GM19023 (cell line): ENCODE results near the gene SORCS1.

Experiments
- ATAC-seq: cut with Tn5 transposase; IDR thresholded peaks from one replicate; pipeline ENCODE4 v1.9.1; 2021; ENCODE audit warnings: mild to moderate bottlenecking, moderate library complexity; ENCODE audit not compliant: unreplicated experiment

The SORCS1 gene

DNA sequence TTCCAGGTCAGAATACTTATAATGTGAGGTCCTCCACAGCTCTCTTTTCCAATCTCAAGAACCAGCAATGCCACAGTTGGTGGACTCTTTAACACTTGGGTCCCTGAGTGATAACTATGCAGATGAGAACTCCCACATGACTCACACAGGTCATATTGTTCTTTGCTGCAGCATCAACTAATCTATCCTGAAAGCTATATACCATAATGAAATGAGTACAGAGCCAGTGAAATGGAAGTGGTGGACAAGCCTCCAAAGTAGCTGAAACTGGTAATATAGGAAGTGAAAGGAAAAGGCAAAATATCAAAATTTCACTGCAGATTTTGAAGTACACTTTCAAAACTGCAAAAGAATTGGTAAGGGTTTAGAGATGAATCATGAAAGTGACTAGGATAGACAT is 45.6 kb downstream of the SORCS1 start:
- no peak for ATAC-seq

DNA sequence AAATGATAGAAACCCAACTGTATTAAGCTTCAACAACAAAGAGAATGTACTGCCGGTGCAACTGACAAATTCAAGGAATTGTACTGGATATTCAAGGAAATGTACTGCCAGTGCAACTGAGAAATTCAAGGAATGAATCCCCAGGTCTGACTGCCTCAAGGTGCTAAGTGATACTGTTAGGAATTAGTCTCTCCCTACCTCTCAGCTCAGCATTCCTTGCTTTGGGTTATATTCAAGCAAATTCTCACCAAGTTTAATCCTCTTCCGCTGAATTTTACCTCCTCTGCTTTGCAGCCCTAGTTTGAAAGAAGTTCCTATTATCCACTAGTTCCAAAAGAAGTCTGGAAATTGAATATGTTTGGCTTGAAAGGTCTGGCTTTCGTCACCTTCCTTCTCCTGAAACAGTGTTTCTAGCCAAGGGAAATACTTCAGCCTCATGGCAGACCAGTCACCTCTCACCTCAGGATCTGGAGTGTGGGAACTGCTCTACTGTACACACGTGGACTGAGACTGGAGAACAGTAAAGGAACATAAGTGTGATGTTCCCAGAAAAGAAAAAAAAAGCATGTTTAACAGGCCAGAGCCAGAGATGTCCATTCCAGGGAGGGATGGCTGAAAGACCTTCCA is 60.4 kb downstream of the SORCS1 start:
- no peak for ATAC-seq

DNA sequence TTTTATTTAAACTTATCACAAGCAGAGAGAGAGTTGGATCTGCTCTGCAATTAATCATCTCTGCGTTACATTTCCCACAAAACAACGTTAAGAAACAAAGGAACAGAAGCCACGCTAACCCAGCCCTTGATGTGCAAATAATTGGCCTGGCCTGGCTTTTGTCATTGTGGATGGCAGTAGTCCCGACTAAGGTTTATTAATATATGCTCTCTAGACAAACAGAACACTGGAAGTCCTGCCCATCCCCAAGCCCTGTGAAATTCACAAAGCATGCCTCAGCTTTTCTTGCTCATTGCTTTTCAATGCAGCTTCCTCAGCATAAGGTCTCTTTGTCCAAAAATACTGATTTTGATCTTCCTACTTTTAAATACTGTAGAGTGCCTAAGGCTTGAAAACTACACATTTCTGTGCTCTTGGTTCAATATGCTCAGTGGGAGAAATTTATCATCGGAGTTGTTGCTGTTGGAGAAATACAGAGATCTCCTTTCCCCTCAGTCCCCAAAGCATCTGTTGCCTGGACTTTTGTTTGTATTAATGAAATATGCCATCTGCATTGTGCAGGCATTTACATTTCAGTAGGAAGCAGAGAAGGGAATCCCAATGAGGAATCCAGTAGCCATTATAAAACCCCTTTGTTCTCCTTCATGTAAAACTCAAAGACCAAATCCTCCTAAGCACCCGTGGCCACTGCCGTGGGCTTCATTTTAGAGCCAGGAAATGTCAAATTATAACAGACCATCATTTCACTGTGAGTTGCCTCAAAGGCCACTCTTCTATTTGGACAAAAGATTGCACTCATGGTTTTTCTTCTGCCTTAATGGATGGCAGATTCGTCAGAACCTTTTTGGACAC is 61.1 kb downstream of the SORCS1 start:
- no peak for ATAC-seq

GRCh38 chr10:107098326-107098725 is 66.2 kb downstream of the SORCS1 start:
- ATAC-seq = no peak

DNA sequence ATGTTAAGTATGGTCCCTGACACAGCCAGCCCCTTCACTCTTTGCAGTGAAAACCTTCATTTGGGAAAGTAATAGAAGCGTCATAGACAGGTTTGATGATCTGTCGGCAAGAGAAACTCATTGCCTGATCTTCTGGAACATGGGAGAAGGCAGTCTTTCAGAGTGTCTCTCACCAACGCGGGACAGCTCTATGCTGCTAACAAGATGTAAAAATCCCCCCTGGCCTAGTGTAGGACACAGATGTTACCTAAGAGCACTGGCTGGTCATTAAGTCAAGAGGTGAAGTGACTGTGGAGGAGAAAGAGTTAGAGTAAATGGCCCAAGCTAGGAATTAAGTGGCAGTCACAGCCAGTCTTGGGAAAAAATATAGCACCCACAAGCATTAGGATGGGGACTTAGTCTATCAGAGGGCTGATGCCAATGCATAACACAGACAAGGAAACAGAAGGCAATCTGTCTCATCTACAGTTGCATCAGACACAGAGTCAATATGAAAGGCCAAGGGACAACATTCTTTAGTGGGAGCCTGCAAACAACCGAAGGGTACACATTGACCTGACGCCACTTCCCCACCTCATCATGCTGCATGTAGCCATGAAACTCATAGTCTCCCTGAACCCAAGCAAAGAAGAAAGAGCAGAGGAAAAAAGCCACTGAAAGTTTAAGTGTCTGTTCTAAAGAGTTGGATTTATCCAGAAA is 69.5 kb downstream of the SORCS1 start:
- ATAC-seq = no peak

- no peak for ATAC-seq
Measured at GRCh38 chr10:107092321-107092720, 72.2 kb downstream of the SORCS1 start.

DNA sequence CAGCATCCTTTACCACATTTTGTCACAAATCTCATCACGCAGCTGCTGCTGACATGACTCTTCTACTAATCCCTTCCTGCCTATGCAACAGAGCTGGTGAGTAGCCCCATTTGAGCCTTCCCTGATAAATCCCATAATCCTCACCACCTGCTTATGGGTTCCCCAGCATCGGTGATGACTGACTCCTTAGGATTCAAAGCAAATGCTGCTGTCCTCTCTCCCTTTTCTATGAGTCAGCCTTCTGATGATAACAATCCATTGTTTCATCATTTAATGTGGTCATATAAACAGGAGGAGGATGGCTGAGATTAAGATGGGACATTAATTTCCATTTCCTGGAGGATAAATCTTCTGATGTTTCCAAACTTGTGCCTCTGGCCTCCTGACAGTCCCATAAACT is 73.4 kb downstream of the SORCS1 start:
- no peak for ATAC-seq

DNA sequence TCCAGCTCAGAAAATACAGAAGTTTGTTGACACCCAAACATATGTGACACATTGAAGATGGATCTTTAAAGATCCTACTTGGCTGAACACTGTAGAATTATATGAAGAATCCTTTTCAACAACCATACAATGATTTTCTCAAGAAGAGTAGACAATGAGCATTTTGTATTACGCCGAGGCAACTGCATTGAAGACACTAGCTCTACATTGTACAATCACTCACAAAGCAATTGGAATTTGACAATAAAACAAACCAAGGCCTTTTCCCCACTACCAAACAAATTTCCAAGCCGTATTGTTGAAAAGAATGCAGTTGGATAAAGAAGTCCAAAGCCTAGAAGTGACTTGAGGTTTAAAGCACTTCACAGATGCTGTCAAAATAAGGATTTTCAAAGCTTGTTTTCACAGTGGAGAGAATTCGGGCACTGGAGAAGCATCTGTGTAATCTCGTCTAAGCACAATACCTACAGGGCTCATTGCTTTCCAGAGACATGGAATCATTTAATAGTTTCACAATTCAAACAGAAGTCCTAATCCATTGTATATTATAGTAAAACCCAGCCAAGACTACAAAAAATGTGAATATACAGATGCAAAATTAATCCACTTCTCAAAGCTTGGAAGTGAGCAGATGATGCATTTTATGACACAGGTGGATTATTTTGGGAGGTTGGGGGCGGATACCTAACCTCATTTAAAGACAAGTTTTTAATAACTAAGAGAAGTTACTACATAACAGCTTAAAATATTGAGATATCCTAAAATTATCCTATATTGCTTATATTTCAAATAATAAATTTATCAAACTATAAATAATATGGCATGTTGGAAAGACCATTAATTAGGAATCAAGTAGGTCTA is 78.6 kb downstream of the SORCS1 start:
- ATAC-seq = no peak

GRCh38 chr10:107083388-107084009 is 81.0 kb downstream of the SORCS1 start:
- ATAC-seq = no peak

GRCh38 chr10:107081644-107082043 is 82.9 kb downstream of the SORCS1 start:
- ATAC-seq = no peak

GRCh38 chr10:107075117-107075516 is 89.4 kb downstream of the SORCS1 start:
- ATAC-seq = no peak

- no peak for ATAC-seq
Measured at GRCh38 chr10:107072786-107073185, 91.7 kb downstream of the SORCS1 start.

GRCh38 chr10:107072028-107072427 is 92.5 kb downstream of the SORCS1 start:
- no peak for ATAC-seq

DNA sequence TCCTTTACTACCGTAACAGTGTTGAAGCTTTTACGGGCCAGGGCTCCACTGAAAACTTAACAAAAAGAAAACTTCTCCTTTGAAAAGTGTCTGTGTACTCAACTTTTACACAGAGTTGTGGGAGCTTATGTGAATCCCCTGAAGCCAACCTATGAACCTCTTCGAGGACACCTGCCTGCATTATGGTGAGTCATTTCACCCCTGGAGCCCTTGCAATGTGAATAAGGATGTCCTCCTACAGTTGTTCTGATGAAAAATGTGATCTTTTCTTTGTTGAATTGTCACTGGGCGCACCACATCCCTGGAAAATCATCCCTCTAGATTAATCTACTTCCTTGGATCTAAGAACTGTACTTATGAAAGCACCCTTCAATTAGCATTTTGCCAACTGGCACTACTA is 93.2 kb downstream of the SORCS1 start:
- no peak for ATAC-seq

DNA sequence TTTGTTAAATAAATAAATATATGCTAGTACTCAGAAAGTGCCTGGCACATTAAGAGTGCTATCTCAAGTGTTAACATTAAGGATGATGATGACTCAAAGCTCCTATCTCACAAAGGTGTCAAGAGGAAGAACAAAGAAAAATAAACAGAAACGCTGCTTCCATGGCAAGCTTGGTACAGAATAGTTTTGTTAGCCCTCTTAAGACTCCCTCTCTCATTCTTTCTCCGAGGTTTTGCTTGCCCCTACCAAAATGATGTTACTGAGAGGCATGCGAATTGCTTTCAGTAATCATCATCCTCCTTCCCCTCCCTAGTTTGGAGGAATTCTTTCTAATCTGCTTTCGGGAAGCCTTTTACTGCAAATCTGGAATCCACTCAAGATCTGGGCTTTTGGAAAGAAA is 96.7 kb downstream of the SORCS1 start:
- ATAC-seq = no peak

DNA sequence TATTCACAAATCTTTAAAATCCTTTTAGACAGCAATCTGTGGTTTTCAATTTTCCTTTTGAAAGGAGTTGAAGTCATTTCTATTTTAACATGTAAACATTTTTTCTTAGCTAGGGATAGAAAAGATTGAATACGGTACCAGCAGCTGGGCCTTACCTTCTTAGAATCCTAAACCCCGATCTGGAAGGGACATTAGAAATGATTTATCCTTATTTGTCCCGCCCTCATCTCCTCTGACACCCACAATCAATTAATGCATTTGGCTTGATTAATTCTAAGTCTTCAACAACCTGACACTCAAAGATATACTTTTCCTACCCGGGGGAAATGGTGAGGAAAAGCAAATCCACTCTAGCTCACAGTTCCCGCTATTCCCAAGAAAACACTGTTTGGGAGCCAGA is 100.4 kb downstream of the SORCS1 start:
- no peak for ATAC-seq

DNA sequence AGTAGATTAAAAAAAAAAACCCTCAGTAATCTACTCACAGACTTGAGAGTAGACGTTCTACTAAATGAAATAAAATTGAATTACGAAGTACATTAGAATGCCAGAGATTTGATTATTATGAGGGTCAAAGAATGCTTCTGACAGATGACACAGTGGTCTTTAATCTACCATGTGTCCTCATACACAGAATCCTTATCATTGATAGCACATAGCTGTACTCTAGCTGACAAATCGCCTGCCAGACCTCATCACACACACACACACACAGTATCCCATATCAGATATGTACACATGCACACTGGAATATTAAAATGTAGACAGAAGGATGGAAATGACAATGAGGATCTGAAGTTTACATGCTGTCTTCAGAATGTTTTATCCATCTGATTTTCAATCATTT is 104.6 kb downstream of the SORCS1 start:
- ATAC-seq = no peak

DNA sequence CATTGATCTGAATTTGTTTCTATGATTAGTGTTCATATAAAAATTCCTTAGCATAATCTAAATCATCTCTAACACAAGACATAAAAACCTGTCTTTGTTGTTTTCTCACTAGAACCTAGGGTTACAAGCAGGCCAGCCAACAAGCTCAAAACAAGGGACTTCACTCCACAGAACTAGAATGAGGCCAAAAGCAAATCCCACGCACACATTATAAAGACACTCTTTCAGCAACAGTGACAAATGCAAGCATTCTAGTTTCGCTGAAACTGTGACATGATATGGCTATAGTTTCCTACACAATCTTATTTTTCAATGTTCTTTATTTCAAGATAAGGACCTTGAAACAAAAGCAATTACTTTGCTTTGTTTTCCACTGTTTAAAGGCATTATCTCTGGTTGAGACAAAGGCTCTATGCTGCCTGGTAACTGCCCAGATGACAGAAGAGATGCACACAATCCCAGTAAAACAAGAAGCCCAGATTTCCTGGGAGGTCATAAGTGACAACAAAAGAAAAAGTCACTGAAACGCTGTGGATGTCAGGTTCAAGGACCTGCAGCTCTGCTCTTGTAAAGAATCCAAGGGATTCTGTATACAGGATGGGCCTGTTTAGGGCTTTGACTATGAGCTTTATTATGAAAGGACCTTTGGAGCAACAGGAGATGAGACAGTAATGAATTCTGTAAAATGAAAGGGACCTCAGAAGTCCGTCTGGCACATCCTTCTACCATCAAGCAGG is 105.3 kb downstream of the SORCS1 start:
- no peak for ATAC-seq

DNA sequence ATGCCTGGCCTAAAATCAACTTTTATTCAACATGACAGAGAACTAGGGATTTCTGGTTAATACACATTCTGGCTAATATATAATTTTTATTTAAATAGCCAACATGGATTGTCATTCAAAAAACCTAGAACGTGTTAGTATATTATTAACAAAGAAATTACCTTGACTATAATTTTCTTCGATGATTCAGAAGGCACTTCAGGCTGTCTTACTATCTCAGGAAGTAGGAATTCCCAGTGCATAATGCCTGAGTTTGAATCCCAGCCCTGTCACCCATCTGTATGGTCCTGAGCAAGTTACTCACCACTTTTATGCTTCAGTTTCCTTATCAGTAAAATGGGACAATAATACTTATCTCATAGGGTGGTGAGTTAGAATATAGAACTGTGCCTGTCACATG is 106.2 kb downstream of the SORCS1 start:
- no peak for ATAC-seq

DNA sequence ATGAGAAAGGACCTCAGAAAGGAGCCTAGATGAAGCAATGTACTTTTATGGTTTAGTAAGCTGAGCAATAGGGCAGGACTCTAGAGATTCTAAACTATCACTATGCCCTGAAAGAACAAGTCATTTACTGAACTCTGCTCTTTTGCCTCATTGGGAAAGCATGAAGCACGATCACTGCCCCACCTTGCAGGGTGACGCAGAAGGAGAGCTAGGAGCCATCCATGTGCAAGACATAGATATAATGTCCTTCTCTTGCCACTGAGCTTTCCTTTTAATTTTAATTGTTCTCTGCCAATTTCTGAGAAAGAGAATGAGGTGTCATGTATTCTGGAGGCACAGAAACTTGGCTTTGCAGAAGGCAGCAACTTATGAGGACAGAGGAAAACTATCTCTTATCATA is 108.3 kb downstream of the SORCS1 start:
- ATAC-seq = no peak
